H9 (cell line): ENCODE results near the gene KCNJ10. TPM values are rescaled to one million over a fixed set of nuclear protein-coding genes. Genes with fewer than 3 reads are reported as not detected.

ENCODE experiments used
- DNase-seq: peaks from one replicate; pipeline ENCODE4 v3.0.0-alpha.2; 2017
- H2AFZ ChIP-seq: one replicate; pipeline ENCODE4 v1.6.1; 2013; ENCODE audit warnings: mild to moderate bottlenecking, low read length, control low read depth, moderate library complexity
- H2AK5ac ChIP-seq: 2 replicates; pipeline ENCODE4 v1.6.1; 2013; ENCODE audit warnings: low read length, control low read depth, mixed read lengths; ENCODE audit not compliant: insufficient read length
- H2BK120ac ChIP-seq: one replicate; pipeline ENCODE4 v1.6.1; 2013; ENCODE audit warnings: low read depth, mild to moderate bottlenecking, low read length, control low read depth, inconsistent platforms; ENCODE audit not compliant: poor library complexity, severe bottlenecking
- H2BK12ac ChIP-seq: 2 replicates; pipeline ENCODE4 v1.6.1; 2013; ENCODE audit warnings: low read length, control low read depth, mixed read lengths, low read depth; ENCODE audit not compliant: insufficient read length
- H2BK15ac ChIP-seq: 2 replicates; pipeline ENCODE4 v1.6.1; 2013; ENCODE audit warnings: low read depth, low read length, control low read depth
- H2BK20ac ChIP-seq: one replicate; pipeline ENCODE4 v1.6.1; 2013; ENCODE audit warnings: low read depth, mild to moderate bottlenecking, low read length, control low read depth, inconsistent platforms; ENCODE audit not compliant: poor library complexity, severe bottlenecking
- H2BK5ac ChIP-seq: 2 replicates; pipeline ENCODE4 v1.6.1; 2013; ENCODE audit warnings: low read length, control low read depth, mixed read lengths; ENCODE audit not compliant: insufficient read length
- H3K14ac ChIP-seq: 2 replicates; pipeline ENCODE4 v1.6.1; 2013; ENCODE audit warnings: low read length, control low read depth; ENCODE audit not compliant: insufficient read depth
- H3K18ac ChIP-seq: 2 replicates; pipeline ENCODE4 v1.6.1; 2013; ENCODE audit warnings: low read depth, mild to moderate bottlenecking, mixed read lengths, low read length, control low read depth; ENCODE audit not compliant: insufficient read length
- H3K23ac ChIP-seq: 2 replicates; pipeline ENCODE4 v1.6.1; 2013; ENCODE audit warnings: low read length, control low read depth, mixed read lengths, low read depth; ENCODE audit not compliant: insufficient read length
- H3K23me2 ChIP-seq: 2 replicates; pipeline ENCODE4 v1.6.1; 2013; ENCODE audit warnings: low read depth, mild to moderate bottlenecking, mixed read lengths, low read length, control low read depth; ENCODE audit not compliant: insufficient read length, poor library complexity, severe bottlenecking
- H3K27ac ChIP-seq: 2 replicates; pipeline ENCODE4 v1.5.1; 2013; ENCODE audit warnings: low read length, control low read depth, mixed read lengths, low read depth; ENCODE audit not compliant: insufficient read length
- H3K27me3 ChIP-seq: 2 replicates; pipeline ENCODE4 v1.6.1; 2013; ENCODE audit warnings: low read length, control low read depth, inconsistent platforms; ENCODE audit not compliant: insufficient read depth
- H3K4ac ChIP-seq: 2 replicates; pipeline ENCODE4 v1.6.1; 2013; ENCODE audit warnings: low read depth, mild to moderate bottlenecking, control low read depth, inconsistent platforms, low read length, moderate library complexity
- H3K4me1 ChIP-seq: 2 replicates; pipeline ENCODE4 v1.6.1; 2013; ENCODE audit warnings: low read length, control low read depth, inconsistent platforms; ENCODE audit not compliant: insufficient read depth
- H3K4me2 ChIP-seq: 2 replicates; pipeline ENCODE4 v1.6.1; 2013; ENCODE audit warnings: low read length, control low read depth, mixed read lengths; ENCODE audit not compliant: insufficient read length, insufficient read depth
- H3K56ac ChIP-seq: 2 replicates; pipeline ENCODE4 v1.6.1; 2013; ENCODE audit warnings: low read depth, mild to moderate bottlenecking, mixed read lengths, low read length, control low read depth; ENCODE audit not compliant: insufficient read length
- H3K79me1 ChIP-seq: 2 replicates; pipeline ENCODE4 v1.6.1; 2013; ENCODE audit warnings: low read depth, mild to moderate bottlenecking, moderate library complexity, low read length, control low read depth, inconsistent platforms; ENCODE audit not compliant: insufficient read depth, poor library complexity, severe bottlenecking
- H3K79me2 ChIP-seq: 2 replicates; pipeline ENCODE4 v1.6.1; 2013; ENCODE audit warnings: low read length, control low read depth, inconsistent platforms; ENCODE audit not compliant: insufficient read depth
- H3K9ac ChIP-seq: 2 replicates; pipeline ENCODE4 v1.6.1; 2013; ENCODE audit warnings: low read length, control low read depth, mixed read lengths; ENCODE audit not compliant: insufficient read length; ENCODE audit errors: extremely low read depth
- H3K9me3 ChIP-seq: one replicate; pipeline ENCODE4 v1.6.1; 2013; ENCODE audit warnings: low read depth, low read length, inconsistent platforms; ENCODE audit not compliant: control insufficient read depth
- H3T11ph ChIP-seq: one replicate; pipeline ENCODE4 v1.6.1; 2013; ENCODE audit warnings: mild to moderate bottlenecking, low read length, control low read depth, inconsistent platforms
- H4K20me1 ChIP-seq: one replicate; pipeline ENCODE4 v1.6.1; 2013; ENCODE audit not compliant: control insufficient read depth, insufficient read length, insufficient read depth
- H4K5ac ChIP-seq: 2 replicates; pipeline ENCODE4 v1.6.1; 2013; ENCODE audit warnings: low read depth, mild to moderate bottlenecking, mixed read lengths, low read length, control low read depth; ENCODE audit not compliant: insufficient read length
- H4K8ac ChIP-seq: replicated peaks from 2 replicates; pipeline ENCODE4 v1.6.1; 2013; ENCODE audit warnings: low read length, control low read depth, mixed read lengths, low read depth; ENCODE audit not compliant: insufficient read length
- H4K91ac ChIP-seq: 2 replicates; pipeline ENCODE4 v1.6.1; 2013; ENCODE audit warnings: low read depth, mild to moderate bottlenecking, moderate library complexity, mixed read lengths, low read length, control low read depth; ENCODE audit not compliant: insufficient read length
- H3K27ac Mint-ChIP-seq, 3 experiments: 2 replicates in 2 of 3; 3 replicates in 1 of 3; pipeline ENCODE4 v1.8.0; 2020 to 2021; ENCODE audit warnings: mixed read lengths in 3 of 3, mild to moderate bottlenecking in 1 of 3, moderate library complexity in 1 of 3
- H3K27me3 Mint-ChIP-seq: 2 replicates; pipeline ENCODE4 v1.8.0; 2021; ENCODE audit warnings: low read depth, mild to moderate bottlenecking, moderate library complexity, mixed read lengths
- H3K36me3 Mint-ChIP-seq, 3 experiments: 2 replicates in 2 of 3; 3 replicates in 1 of 3; pipeline ENCODE4 v1.8.0; 2020 to 2021; ENCODE audit warnings: low read depth in 3 of 3, mixed read lengths in 3 of 3; ENCODE audit not compliant: insufficient read depth in 1 of 3
- H3K4me1 Mint-ChIP-seq, 2 experiments: 2 replicates each; pipeline ENCODE4 v1.8.0; 2020; ENCODE audit warnings: mixed read lengths in 2 of 2
- H3K4me3 Mint-ChIP-seq, 2 experiments: 2 replicates in 1 of 2; 3 replicates in 1 of 2; pipeline ENCODE4 v1.8.0; 2020 to 2021; ENCODE audit warnings: mild to moderate bottlenecking in 2 of 2, mixed read lengths in 2 of 2, moderate library complexity in 1 of 2
- H3K9me3 Mint-ChIP-seq, 2 experiments: 2 replicates in 1 of 2; 3 replicates in 1 of 2; pipeline ENCODE4 v1.8.0; 2020; ENCODE audit warnings: mild to moderate bottlenecking in 2 of 2, mixed read lengths in 2 of 2, moderate library complexity in 1 of 2
- CTCF ChIP-seq: fragments of 200-600 bp; sonication (generic); conservative IDR thresholded peaks from 3 replicates; pipeline ENCODE4 v1.8.0; 2021; ENCODE audit warnings: antibody characterized with exemption, mild to moderate bottlenecking
- WGBS: extraction: QIAGEN DNeasy Blood & Tissue Kit; methylation state at CpG from one replicate; pipeline ENCODE4 v1.1.7; 2013; ENCODE audit warnings: missing lambda C conversion rate, low lambda C conversion rate, mixed read lengths; ENCODE audit not compliant: insufficient read length; ENCODE audit errors: extremely low coverage; 5-methylcytosine and 5-hydroxymethylcytosine counted together
- total RNA-seq: library from RNA; stranded (reverse); gene quantifications from 2 replicates; pipeline ENCODE4 v1.2.1, GENCODE V29; 2021

Gene KCNJ10
- total RNA-seq, 1 experiment from 2014 or later: 0.44 TPM

GRCh38 chr1:160024195-160024905, 45.6 kb downstream of the KCNJ10 start:
- 0 out of 4 replicates have a peak, but pooled peaks cover 2 to 3% of the 10 kb centered on the region in 2 experiments for H3K4me1 Mint-ChIP-seq

More at GRCh38 chr1:160024195-160024905, 45.6 kb downstream of the KCNJ10 start:
- H2BK20ac ChIP-seq: no peak overlapping the region
- H3K23me2 ChIP-seq: no peaks in the 10 kb centered on the region
- H3K4me3 Mint-ChIP-seq: no peak overlapping the region
- H3K9me3 Mint-ChIP-seq: no peaks in the 10 kb centered on the region
- H3K18ac ChIP-seq: no peak overlapping the region
- no peak overlapping the region for H2AK5ac ChIP-seq
- H3K14ac ChIP-seq: no peak overlapping the region
- no peak overlapping the region for H3K27ac Mint-ChIP-seq
- WGBS: no CpG with 5 or more reads among the region's 2 CpGs
- H3K27me3 ChIP-seq: no peaks in the 10 kb centered on the region
- no peak overlapping the region for H2BK12ac ChIP-seq
- H2BK5ac ChIP-seq: no peak overlapping the region
- no peaks in the 10 kb centered on the region for H3K79me2 ChIP-seq
- no peak overlapping the region for H3K4ac ChIP-seq
- no peak overlapping the region for H3K27ac ChIP-seq
- H3K27me3 Mint-ChIP-seq: peaks cover 4% of the 10 kb centered on the region
- no peak overlapping the region for H2AFZ ChIP-seq
- no peak overlapping the region for H3T11ph ChIP-seq
- DNase-seq: no peak
- no peak overlapping the region for H3K9ac ChIP-seq
- no peak overlapping the region for H4K91ac ChIP-seq
- H2BK120ac ChIP-seq: no peak overlapping the region
- no peak for TF ChIP-seq CTCF
- peaks cover 0 to 3% (median 0%) of the 10 kb centered on the region in 3 experiments; a peak in 1 of 7 replicates for H3K36me3 Mint-ChIP-seq
- no peaks in the 10 kb centered on the region for H3K79me1 ChIP-seq
- no peak overlapping the region for H2BK15ac ChIP-seq
- no peak overlapping the region for H3K4me2 ChIP-seq
- no peak overlapping the region for H4K5ac ChIP-seq
- no peak overlapping the region for H3K56ac ChIP-seq
- H4K8ac ChIP-seq: no peak overlapping the region
- H3K23ac ChIP-seq: no peak overlapping the region
- no peaks in the 10 kb centered on the region for H4K20me1 ChIP-seq
- no peaks in the 10 kb centered on the region for H3K9me3 ChIP-seq
- H3K4me1 ChIP-seq: no peaks in the 10 kb centered on the region
